B cell (primary cell): Measurements from ENCODE around the gene CTSA. TPM values are rescaled to one million over a fixed set of nuclear protein-coding genes. Genes with fewer than 3 reads are reported as not detected.
A peak's percentile ranks its signal among the peaks of the same experiment; 100 is the strongest.

Experiments
- ATAC-seq: fragments of 200-7000 bp; cut with Tn5 transposase; one replicate; pipeline ENCODE4 v1.10.0; 2021; ENCODE audit warnings: low read depth, mild to moderate bottlenecking, moderate number of reproducible peaks, moderate library complexity
- CTCF ChIA-PET: fragments of 350-600 bp; sonication (Branson Sonifier 250); formaldehyde crosslinking; loops from one replicate; lab custom pipeline; 2021; ENCODE audit warnings: antibody characterized with exemption, inconsistent platforms; lab: Charles Lee
- POLR2A ChIA-PET: fragments of 350-600 bp; sonication (Branson Sonifier 250); formaldehyde crosslinking; loops from one replicate; lab custom pipeline; 2021; ENCODE audit warnings: antibody characterized with exemption; lab: Charles Lee
- DNase-seq: peaks from one replicate; pipeline ENCODE4 v3.0.0; 2013
- H2AFZ ChIP-seq: 2 replicates; pipeline ENCODE4 v1.6.1; 2012; ENCODE audit warnings: mild to moderate bottlenecking, low read depth, low read length; ENCODE audit not compliant: insufficient read depth, poor library complexity, severe bottlenecking
- H3K27ac ChIP-seq, 2 donors: 1 replicate in 1 of 2; 2 replicates in 1 of 2; pipeline ENCODE4 v1.5.1; 2012 to 2013; ENCODE audit warnings: low read length in 2 of 2, mild to moderate bottlenecking in 2 of 2, moderate library complexity in 1 of 2
- H3K27me3 ChIP-seq, 4 experiments: fragments of 200-600 bp in 1 of 4; sonication (generic) in 1 of 4; replicated peaks in 1 of 4; 1 replicate in 2 of 4; 2 replicates in 2 of 4; pipeline versions ENCODE4 v1.6.1 to v1.7.0; 2013 to 2016; ENCODE audit warnings: low read length in 3 of 4, mild to moderate bottlenecking in 2 of 4, mixed read lengths in 1 of 4, moderate library complexity in 1 of 4; ENCODE audit not compliant: insufficient read depth in 4 of 4, control insufficient read depth in 3 of 4; ENCODE audit errors: control extremely low read depth in 1 of 4
- H3K36me3 ChIP-seq, 2 experiments: replicated peaks in 1 of 2; 1 replicate in 1 of 2; 2 replicates in 1 of 2; pipeline versions ENCODE4 v1.6.1 to v1.7.1; 2013; ENCODE audit warnings: low read length in 1 of 2; ENCODE audit not compliant: insufficient read depth in 2 of 2, control insufficient read depth in 1 of 2; ENCODE audit errors: control extremely low read depth in 1 of 2, extremely low read depth in 1 of 2
- H3K4me1 ChIP-seq, 2 donors: fragments of 200-600 bp in 1 of 2; sonication (generic) in 1 of 2; 1 replicate in 1 of 2; 2 replicates in 1 of 2; pipeline versions ENCODE4 v1.5.1 to v1.6.1; 2013 to 2017; ENCODE audit warnings: low read length in 2 of 2; ENCODE audit not compliant: control insufficient read depth in 2 of 2, insufficient read depth in 2 of 2
- H3K4me2 ChIP-seq: replicated peaks from 2 replicates; pipeline ENCODE3; 2012; ENCODE audit warnings: mild to moderate bottlenecking, low read depth, low read length; ENCODE audit not compliant: poor library complexity, severe bottlenecking
- H3K4me3 ChIP-seq, 5 experiments: fragments of 200-600 bp in 1 of 5; sonication (generic) in 1 of 5; 1 replicate in 3 of 5; 2 replicates in 2 of 5; pipeline versions ENCODE4 v1.5.1 to v1.7.0; 2011 to 2016; ENCODE audit warnings: low read length in 4 of 5, mild to moderate bottlenecking in 4 of 5, low read depth in 2 of 5, control low read depth in 1 of 5, moderate library complexity in 1 of 5; ENCODE audit not compliant: insufficient read depth in 1 of 5; ENCODE audit errors: control extremely low read depth in 1 of 5, extremely low read depth in 1 of 5
- H3K79me2 ChIP-seq: fragments of 200-600 bp; sonication (generic); one replicate; pipeline ENCODE4 v1.6.0; 2016; ENCODE audit warnings: low read length; ENCODE audit not compliant: control insufficient read depth, insufficient read depth
- H3K9ac ChIP-seq: fragments of 200-600 bp; sonication (generic); 2 replicates; pipeline ENCODE4 v1.6.1; 2017; ENCODE audit warnings: mild to moderate bottlenecking, low read length, moderate library complexity
- H3K9me3 ChIP-seq, 3 donors: one replicate each; pipeline versions ENCODE4 v1.6.1 to v1.7.1; 2013; ENCODE audit warnings: low read length in 2 of 3; ENCODE audit not compliant: control insufficient read depth in 2 of 3, insufficient read depth in 1 of 3; ENCODE audit errors: control extremely low read depth in 1 of 3
- H4K20me1 ChIP-seq: 2 replicates; pipeline ENCODE4 v1.6.0; 2012; ENCODE audit warnings: mild to moderate bottlenecking, low read length; ENCODE audit not compliant: insufficient read depth, control insufficient read depth, poor library complexity, severe bottlenecking
- H3K27ac Mint-ChIP-seq: one replicate; pipeline ENCODE4 v1.8.0; 2021; ENCODE audit warnings: mixed read lengths
- H3K27me3 Mint-ChIP-seq: one replicate; pipeline ENCODE4 v1.8.0; 2021; ENCODE audit warnings: mixed read lengths
- H3K4me1 Mint-ChIP-seq: one replicate; pipeline ENCODE4 v1.8.0; 2021; ENCODE audit warnings: mixed read lengths
- H3K4me3 Mint-ChIP-seq: one replicate; pipeline ENCODE4 v1.8.0; 2021; ENCODE audit warnings: mixed read lengths
- H3K9me3 Mint-ChIP-seq: one replicate; pipeline ENCODE4 v1.8.0; 2022; ENCODE audit warnings: mixed read lengths; ENCODE audit not compliant: insufficient read depth
- CTCF ChIP-seq: fragments of 200-600 bp; IDR thresholded peaks from one replicate; pipeline ENCODE4 v1.8.0; 2022; ENCODE audit warnings: antibody characterized with exemption, mild to moderate bottlenecking
- EZH2 ChIP-seq: IDR thresholded peaks from 2 replicates; pipeline ENCODE4 v1.6.1; 2012; ENCODE audit warnings: borderline replicate concordance, low read depth, mild to moderate bottlenecking, moderate library complexity, low read length; ENCODE audit not compliant: insufficient read depth, poor library complexity, severe bottlenecking
- WGBS: methylation state at CpG from one replicate; pipeline ENCODE4 v1.1.5; 2013; ENCODE audit warnings: missing lambda C conversion rate; ENCODE audit not compliant: insufficient coverage; 5-methylcytosine and 5-hydroxymethylcytosine counted together
- intact Hi-C: fragments of 100-400 bp; cut with micrococcal nuclease; formaldehyde crosslinking; loops from one replicate; pipeline ENCODE4 v1.10.0; 2022
- polyA plus RNA-seq: library from polyadenylated mRNA; depleted of rRNA; stranded (reverse); fragments of >200 nt; gene quantifications from 2 replicates; pipeline ENCODE4 v1.2.3, GENCODE V29; 2012
- total RNA-seq, 2 donors: library from RNA; stranded (reverse); fragments of 120-200 nt in 1 of 2; gene quantifications; 1 replicate in 1 of 2; 2 replicates in 1 of 2; pipeline versions ENCODE4 v1.2.3 to v1.2.4, GENCODE V29; 2013 to 2022

CTSA gene
- total and polyA plus RNA-seq, 2 donors (not counting 1 experiment from before 2014, with no cell fraction given), result 100 to 107 TPM

GRCh38 chr20:45880988-45881788, 9.9 kb upstream of the CTSA start, which contains the start of gene ZSWIM1:
ZSWIM1 (plus strand) TSS chr20:45881227; CDS start chr20:45882593, 1,366 bp downstream.
- Histone ChIP-seq H3K4me3 (peak within 1 kb of the TSS; percentile 76 to 96 (median 86)), H3K27me3 (no peaks in the 10 kb centered on the region), H3K9ac (peak within 1 kb of the TSS; percentile 88), H3K79me2 (peaks cover 36% of the 10 kb centered on the region), H3K4me2 (peak within 1 kb of the TSS; percentile 79), H2AFZ (peak within 1 kb of the TSS; percentile 80), H3K36me3 (peaks cover 2 to 47% of the 10 kb centered on the region in 2 experiments), H3K9me3 (no peaks in the 10 kb centered on the region), H3K4me1 (peaks cover 3 to 19% of the 10 kb centered on the region in 2 donors), H4K20me1 (no peaks in the 10 kb centered on the region), H3K27ac (peak within 1 kb of the TSS; percentile 82 to 89)
- H3K27me3 Mint-ChIP-seq, result no peaks in the 10 kb centered on the region
- DNase-seq (peak; percentile 99), ATAC-seq (peak; percentile 99)
- CTCF ChIA-PET, result interaction anchor here (0.8 to 2.5 kb wide), 7 partner anchors 9 to 89 kb away, joined by 3 to 11 read pairs (median 3); partner anchors contain the start of gene NEURL2
- POLR2A ChIA-PET, result interaction anchor here (1.1 to 3.6 kb wide), 3 partner anchors 9 to 53 kb away, joined by 3 to 20 read pairs (median 19); partner anchors contain the start of genes CTSA, NEURL2 and PCIF1
- H3K9me3 Mint-ChIP-seq, result no peaks in the 10 kb centered on the region
- 1% methylated on average over 19 of the region's 23 CpGs for WGBS
- H3K4me3 Mint-ChIP-seq, result peak within 1 kb of the TSS; percentile 91
- TF ChIP-seq EZH2 (no peak), CTCF (no peak)
- peak within 1 kb of the TSS; percentile 90 for H3K27ac Mint-ChIP-seq
- intact Hi-C loops, result loop anchor here (1.0 to 2.0 kb wide), 5 partner anchors 10 to 68 kb away; partner anchors contain the start of genes ACOT8, CTSA, NEURL2 and UBE2C
- peaks cover 33% of the 10 kb centered on the region for H3K4me1 Mint-ChIP-seq
